IMR-90 (cell line): Measurements from ENCODE around the gene MTA2. TPM values are rescaled to one million over a fixed set of nuclear protein-coding genes. Genes with fewer than 3 reads are reported as not detected.
A peak's percentile ranks its signal among the peaks of the same experiment; 100 is the strongest.

Experiments used
- ATAC-seq: fragments of 200-7000 bp; cut with Tn5 transposase; 2 replicates; pipeline ENCODE4 v1.9.1; 2020; ENCODE audit warnings: low read depth, mild to moderate bottlenecking, moderate library complexity
- BruUV-seq: library from RNA; stranded (reverse); fragments of 400-500 nt; replicated peaks from 2 replicates; lab custom pipeline; 2021; lab: Mats Ljungman, UMichigan
- CTCF ChIA-PET: fragments of 300-600 bp; formaldehyde crosslinking; extraction: SDS; loops from one replicate; lab custom pipeline; 2021; ENCODE audit warnings: antibody characterized with exemption; lab: Yijun Ruan, JAX
- POLR2A ChIA-PET: fragments of 300-600 bp; sonication (Branson Sonifier 250); formaldehyde crosslinking; loops from one replicate; lab custom pipeline; 2022; ENCODE audit warnings: antibody characterized with exemption; ENCODE audit not compliant: unreplicated experiment; lab: Charles Lee
- DNase-seq: peaks from one replicate; pipeline ENCODE4 v3.0.0; 2013
- H2AFZ ChIP-seq: replicated peaks from 2 replicates; pipeline ENCODE3; 2013; ENCODE audit warnings: low read length, mild to moderate bottlenecking; ENCODE audit not compliant: poor library complexity
- H2AK5ac ChIP-seq: 2 replicates; pipeline ENCODE4 v1.6.1; 2013; ENCODE audit warnings: low read depth, low read length, inconsistent platforms
- H2AK9ac ChIP-seq: replicated peaks from 2 replicates; pipeline ENCODE3; 2013; ENCODE audit warnings: mild to moderate bottlenecking, low read depth, low read length, moderate library complexity; ENCODE audit not compliant: poor library complexity
- H2BK120ac ChIP-seq: 2 replicates; pipeline ENCODE4 v1.6.1; 2013; ENCODE audit warnings: low read depth, low read length, inconsistent platforms
- H2BK15ac ChIP-seq: 3 replicates; pipeline ENCODE4 v1.6.1; 2013; ENCODE audit warnings: low read depth, low read length, inconsistent platforms
- H2BK20ac ChIP-seq: 2 replicates; pipeline ENCODE4 v1.6.1; 2013; ENCODE audit warnings: low read depth, mild to moderate bottlenecking, inconsistent platforms, low read length, moderate library complexity
- H2BK5ac ChIP-seq: 2 replicates; pipeline ENCODE4 v1.6.1; 2013; ENCODE audit warnings: mild to moderate bottlenecking, low read depth, low read length, inconsistent platforms; ENCODE audit not compliant: poor library complexity, severe bottlenecking
- H3K14ac ChIP-seq: replicated peaks from 2 replicates; pipeline ENCODE4 v1.6.1; 2013; ENCODE audit warnings: low read depth, low read length, inconsistent platforms
- H3K18ac ChIP-seq: 2 replicates; pipeline ENCODE4 v1.6.1; 2013; ENCODE audit warnings: low read depth, low read length, control low read depth
- H3K23ac ChIP-seq: 2 replicates; pipeline ENCODE4 v1.6.1; 2013; ENCODE audit warnings: low read depth, low read length, inconsistent platforms
- H3K27ac ChIP-seq: 2 replicates; pipeline ENCODE4 v1.5.1; 2013; ENCODE audit warnings: mild to moderate bottlenecking, control low read depth, low read length; ENCODE audit not compliant: insufficient read depth
- H3K27me3 ChIP-seq: 2 replicates; pipeline ENCODE4 v1.6.1; 2013; ENCODE audit warnings: low read length; ENCODE audit not compliant: control insufficient read depth, insufficient read depth
- H3K36me3 ChIP-seq: 2 replicates; pipeline ENCODE4 v1.6.1; 2013; ENCODE audit warnings: low read length, mixed read lengths; ENCODE audit not compliant: control insufficient read depth, insufficient read depth
- H3K4ac ChIP-seq: 2 replicates; pipeline ENCODE4 v1.6.1; 2013; ENCODE audit warnings: low read depth, low read length, inconsistent platforms
- H3K4me1 ChIP-seq: 2 replicates; pipeline ENCODE4 v1.6.1; 2013; ENCODE audit warnings: low read length, mixed read lengths; ENCODE audit not compliant: control insufficient read depth, insufficient read depth
- H3K4me2 ChIP-seq: 2 replicates; pipeline ENCODE4 v1.6.1; 2013; ENCODE audit warnings: low read depth, mild to moderate bottlenecking, control low read depth, low read length, moderate library complexity
- H3K4me3 ChIP-seq: 2 replicates; pipeline ENCODE4 v1.5.1; 2013; ENCODE audit warnings: low read depth, mild to moderate bottlenecking, control low read depth, low read length, moderate library complexity; ENCODE audit not compliant: insufficient read depth
- H3K56ac ChIP-seq: 2 replicates; pipeline ENCODE4 v1.6.1; 2013; ENCODE audit warnings: low read length, inconsistent platforms; ENCODE audit not compliant: insufficient read depth; ENCODE audit errors: extremely low read depth
- H3K79me1 ChIP-seq, 2 experiments: 2 replicates each; pipeline ENCODE4 v1.6.1; 2013; ENCODE audit warnings: low read length in 2 of 2, inconsistent platforms in 1 of 2, low read depth in 1 of 2
- H3K9ac ChIP-seq: 2 replicates; pipeline ENCODE4 v1.6.1; 2013; ENCODE audit warnings: low read depth, low read length, control low read depth
- H3K9me1 ChIP-seq: 2 replicates; pipeline ENCODE4 v1.6.1; 2013; ENCODE audit warnings: low read length, inconsistent platforms; ENCODE audit not compliant: insufficient read depth
- H3K9me3 ChIP-seq: 2 replicates; pipeline ENCODE4 v1.6.1; 2013; ENCODE audit warnings: low read length; ENCODE audit not compliant: control insufficient read depth, insufficient read depth
- H4K20me1 ChIP-seq: 2 replicates; pipeline ENCODE4 v1.6.1; 2013; ENCODE audit warnings: low read length, inconsistent platforms; ENCODE audit not compliant: insufficient read depth
- H4K5ac ChIP-seq: 2 replicates; pipeline ENCODE4 v1.6.1; 2013; ENCODE audit warnings: mild to moderate bottlenecking, low read depth, low read length, control low read depth
- H4K8ac ChIP-seq, 2 experiments: 2 replicates each; pipeline ENCODE4 v1.6.1; 2013; ENCODE audit warnings: low read depth in 2 of 2, low read length in 2 of 2, control low read depth in 1 of 2, inconsistent platforms in 1 of 2
- H4K91ac ChIP-seq: 2 replicates; pipeline ENCODE4 v1.6.1; 2013; ENCODE audit warnings: low read depth, low read length, inconsistent platforms; ENCODE audit not compliant: insufficient read depth
- CHD1 ChIP-seq: IDR thresholded peaks from 2 replicates; pipeline ENCODE4 v1.6.1; 2012; ENCODE audit warnings: low read depth, low read length, improper control_type of control experiment
- FOS ChIP-seq: fragments of 150-350 bp; IDR thresholded peaks from 2 replicates; pipeline ENCODE4 v1.6.1; 2016; ENCODE audit warnings: low read depth, low read length
- MAFK ChIP-seq: IDR thresholded peaks from 2 replicates; pipeline ENCODE4 v1.6.1; 2012; ENCODE audit warnings: low read depth, low read length, improper control_type of control experiment
- POLR2A ChIP-seq: IDR thresholded peaks from 2 replicates; pipeline ENCODE4 v1.6.1; 2012; ENCODE audit warnings: mild to moderate bottlenecking, low read depth, low read length
- RAD21 ChIP-seq: IDR thresholded peaks from 2 replicates; pipeline ENCODE4 v1.6.1; 2012; ENCODE audit warnings: low read length, improper control_type of control experiment
- RCOR1 ChIP-seq: IDR thresholded peaks from 2 replicates; pipeline ENCODE4 v1.6.1; 2012; ENCODE audit warnings: mild to moderate bottlenecking, low read length, improper control_type of control experiment; ENCODE audit not compliant: insufficient replicate concordance
- RFX5 ChIP-seq: IDR thresholded peaks from 2 replicates; pipeline ENCODE4 v1.8.0; 2012; ENCODE audit warnings: low read depth, mild to moderate bottlenecking, low read length, moderate library complexity
- SMC3 ChIP-seq: fragments of 150-350 bp; IDR thresholded peaks from 2 replicates; pipeline ENCODE4 v1.6.1; 2016; ENCODE audit warnings: low read depth, mild to moderate bottlenecking, antibody characterized with exemption, low read length, moderate library complexity
- USF2 ChIP-seq: fragments of 150-350 bp; IDR thresholded peaks from 2 replicates; pipeline ENCODE4 v1.6.1; 2017; ENCODE audit warnings: mild to moderate bottlenecking, antibody characterized with exemption, low read length, low read depth
- WGBS, 2 experiments: methylation state at CpG; one replicate each; pipeline versions ENCODE4 v1.1.5 to v1.1.7; 2013; ENCODE audit warnings: missing lambda C conversion rate in 2 of 2; ENCODE audit not compliant: insufficient read length in 1 of 2; ENCODE audit errors: extremely low coverage in 2 of 2; 5-methylcytosine and 5-hydroxymethylcytosine counted together
- dilution Hi-C: fragments of 300-500 bp; cut with HindIII; formaldehyde crosslinking; loops from one replicate; pipeline ENCODE4 v1.14.3; 2018; ENCODE audit warnings: low sequenced_read_pairs; ENCODE audit not compliant: unreplicated experiment
- in situ Hi-C: fragments of 300-500 bp; cut with MboI; formaldehyde crosslinking; loops from 3 replicates; pipeline ENCODE4 v1.14.3; 2019; ENCODE audit warnings: low sequenced_read_pairs, inconsistent platforms, mixed read lengths
- intact Hi-C: fragments of 100-400 bp; cut with micrococcal nuclease; formaldehyde crosslinking; loops from 2 replicates; pipeline ENCODE4 v1.10.0; 2022
- polyA plus RNA-seq, 3 experiments: library from polyadenylated mRNA; depleted of rRNA; stranded (reverse); fragments of >200 nt; gene quantifications; 2 replicates each; pipeline ENCODE4 v1.2.3, GENCODE V29; 2012; ENCODE audit warnings: low replicate concordance in 1 of 3
- total RNA-seq: library from RNA; depleted of rRNA; stranded (reverse); fragments of >200 nt; gene quantifications from 2 replicates; pipeline ENCODE4 v1.2.3, GENCODE V29; 2012
- TF ChIP-seq, protein P1 (sequence below): conservative IDR thresholded peaks from 2 replicates; pipeline ENCODE4 v1.5.1; 2012; ENCODE audit warnings: mild to moderate bottlenecking, low read depth, low read length, improper control_type of control experiment

MTA2 gene
- total and polyA plus RNA-seq, 2 of the 4 experiments (the other 2 are of a cell fraction): 34.8 to 136 TPM

GRCh38 chr11:62610814-62611704 is 9.4 kb upstream of the MTA2 start:
- H3K9ac ChIP-seq: peak overlapping the region; percentile 76
- ChIA-PET CTCF (interaction anchor here (1.0 to 1.9 kb wide), 5 partner anchors 11 to 54 kb away, joined by 3 to 4 read pairs (median 3); partner anchors contain the start of genes B3GAT3, C11orf98, CSKMT and TUT1), POLR2A (interaction anchor here (0.6 kb wide), 1 partner anchor 33 kb away, joined by 7 read pairs; no protein-coding TSS in a partner anchor)
- H3K9me3 ChIP-seq: no peaks in the 10 kb centered on the region
- peak overlapping the region; percentile 62 for H3K14ac ChIP-seq
- H3K4ac ChIP-seq: peak overlapping the region; percentile 79
- H2AK5ac ChIP-seq: peak overlapping the region; percentile 30
- peak overlapping the region; percentile 53; the same call in 1 of the 2 replicates for H4K91ac ChIP-seq
- TF ChIP-seq FOS (no peak), POLR2A (no peak), RCOR1 (no peak), MAFK (no peak), RFX5 (no peak), USF2 (no peak), CHD1 (no peak), RAD21 (no peak), SMC3 (no peak)
- TF ChIP-seq, protein P1, sequence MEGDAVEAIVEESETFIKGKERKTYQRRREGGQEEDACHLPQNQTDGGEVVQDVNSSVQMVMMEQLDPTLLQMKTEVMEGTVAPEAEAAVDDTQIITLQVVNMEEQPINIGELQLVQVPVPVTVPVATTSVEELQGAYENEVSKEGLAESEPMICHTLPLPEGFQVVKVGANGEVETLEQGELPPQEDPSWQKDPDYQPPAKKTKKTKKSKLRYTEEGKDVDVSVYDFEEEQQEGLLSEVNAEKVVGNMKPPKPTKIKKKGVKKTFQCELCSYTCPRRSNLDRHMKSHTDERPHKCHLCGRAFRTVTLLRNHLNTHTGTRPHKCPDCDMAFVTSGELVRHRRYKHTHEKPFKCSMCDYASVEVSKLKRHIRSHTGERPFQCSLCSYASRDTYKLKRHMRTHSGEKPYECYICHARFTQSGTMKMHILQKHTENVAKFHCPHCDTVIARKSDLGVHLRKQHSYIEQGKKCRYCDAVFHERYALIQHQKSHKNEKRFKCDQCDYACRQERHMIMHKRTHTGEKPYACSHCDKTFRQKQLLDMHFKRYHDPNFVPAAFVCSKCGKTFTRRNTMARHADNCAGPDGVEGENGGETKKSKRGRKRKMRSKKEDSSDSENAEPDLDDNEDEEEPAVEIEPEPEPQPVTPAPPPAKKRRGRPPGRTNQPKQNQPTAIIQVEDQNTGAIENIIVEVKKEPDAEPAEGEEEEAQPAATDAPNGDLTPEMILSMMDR: no peak
- H2BK120ac ChIP-seq: no peak overlapping the region
- 0 out of 2 replicates have a peak overlapping the region, but pooled peaks have one; percentile 54 for H3K56ac ChIP-seq
- dilution Hi-C loops (no loop called here), intact Hi-C loops (loop anchor here (5.0 kb wide), 1 partner anchor 251 kb away; no protein-coding TSS in a partner anchor), in situ Hi-C loops (no loop called here)
- no peak for DNase-seq
- H3K18ac ChIP-seq: 0 out of 2 replicates have a peak overlapping the region, but pooled peaks have one; percentile 10
- H3K9me1 ChIP-seq: no peaks in the 10 kb centered on the region
- no TSS peak for BruUV-seq
- peak overlapping the region; percentile 91 for H2AK9ac ChIP-seq
- H3K27ac ChIP-seq: peak overlapping the region; percentile 55
- peaks cover 11% of the 10 kb centered on the region for H4K20me1 ChIP-seq
- H3K4me3 ChIP-seq: peak overlapping the region; percentile 78
- peaks cover 14 to 21% of the 10 kb centered on the region in 2 experiments; a peak in 3 of 4 replicates for H3K79me1 ChIP-seq
- no peak overlapping the region for H2BK20ac ChIP-seq
- H3K4me1 ChIP-seq: peaks cover 10% of the 10 kb centered on the region
- peak overlapping the region; percentile 23; the same call in 1 of the 2 replicates for H4K5ac ChIP-seq
- H4K8ac ChIP-seq: peak overlapping the region; percentile 4 to 83; a peak in 1 of 4 replicates
- peak overlapping the region; percentile 84 for H2AFZ ChIP-seq
- WGBS, 2 experiments: 61% methylated on average over 3 of the region's 28 CpGs; no CpG with 5 or more reads in 1 of the 2 experiments
- H2BK15ac ChIP-seq: no peak overlapping the region
- H3K23ac ChIP-seq: peak overlapping the region; percentile 82
- no peaks in the 10 kb centered on the region for H3K27me3 ChIP-seq
- H3K36me3 ChIP-seq: peaks cover 26% of the 10 kb centered on the region
- peak overlapping the region; percentile 98 for H3K4me2 ChIP-seq
- peak overlapping the region; percentile 66 for H2BK5ac ChIP-seq
- no peak for ATAC-seq
